GM23338 (cell line): ENCODE data around the gene CIZ1.

Experiments used
- CREB1 ChIP-seq: fragments of 250-450 bp; sonication (Bioruptor Pico); IDR thresholded peaks from 2 replicates; pipeline ENCODE4 v1.5.0; 2020; ENCODE audit warnings: low read depth, mild to moderate bottlenecking, moderate library complexity
- EZH2 ChIP-seq: fragments of 200-600 bp; sonication (generic); IDR thresholded peaks from one replicate; pipeline ENCODE4 v1.8.0; 2017; ENCODE audit warnings: antibody characterized with exemption, mild to moderate bottlenecking, low read depth; ENCODE audit not compliant: unreplicated experiment
- EZH2phosphoT487 ChIP-seq: fragments of 200-600 bp; sonication (generic); IDR thresholded peaks from one replicate; pipeline ENCODE4 v1.8.1; 2018; ENCODE audit warnings: antibody characterized with exemption; ENCODE audit not compliant: unreplicated experiment
- JUNB ChIP-seq: IDR thresholded peaks from one replicate; pipeline ENCODE4 v1.6.1; 2016; ENCODE audit warnings: antibody characterized with exemption; ENCODE audit not compliant: unreplicated experiment
- REST ChIP-seq: IDR thresholded peaks from one replicate; pipeline ENCODE4 v1.6.1; 2018; ENCODE audit warnings: antibody characterized with exemption; ENCODE audit not compliant: unreplicated experiment
- TF ChIP-seq, protein P1 (sequence below), 2 experiments: fragments of 200-600 bp in 1 of 2; sonication (generic) in 1 of 2; conservative IDR thresholded peaks; 2 replicates each; pipeline versions ENCODE4 v1.5.1 to v1.6.1; 2016 to 2017; ENCODE audit warnings: antibody characterized with exemption in 2 of 2, low read depth in 2 of 2, mild to moderate bottlenecking in 2 of 2, moderate library complexity in 1 of 2

DNA sequence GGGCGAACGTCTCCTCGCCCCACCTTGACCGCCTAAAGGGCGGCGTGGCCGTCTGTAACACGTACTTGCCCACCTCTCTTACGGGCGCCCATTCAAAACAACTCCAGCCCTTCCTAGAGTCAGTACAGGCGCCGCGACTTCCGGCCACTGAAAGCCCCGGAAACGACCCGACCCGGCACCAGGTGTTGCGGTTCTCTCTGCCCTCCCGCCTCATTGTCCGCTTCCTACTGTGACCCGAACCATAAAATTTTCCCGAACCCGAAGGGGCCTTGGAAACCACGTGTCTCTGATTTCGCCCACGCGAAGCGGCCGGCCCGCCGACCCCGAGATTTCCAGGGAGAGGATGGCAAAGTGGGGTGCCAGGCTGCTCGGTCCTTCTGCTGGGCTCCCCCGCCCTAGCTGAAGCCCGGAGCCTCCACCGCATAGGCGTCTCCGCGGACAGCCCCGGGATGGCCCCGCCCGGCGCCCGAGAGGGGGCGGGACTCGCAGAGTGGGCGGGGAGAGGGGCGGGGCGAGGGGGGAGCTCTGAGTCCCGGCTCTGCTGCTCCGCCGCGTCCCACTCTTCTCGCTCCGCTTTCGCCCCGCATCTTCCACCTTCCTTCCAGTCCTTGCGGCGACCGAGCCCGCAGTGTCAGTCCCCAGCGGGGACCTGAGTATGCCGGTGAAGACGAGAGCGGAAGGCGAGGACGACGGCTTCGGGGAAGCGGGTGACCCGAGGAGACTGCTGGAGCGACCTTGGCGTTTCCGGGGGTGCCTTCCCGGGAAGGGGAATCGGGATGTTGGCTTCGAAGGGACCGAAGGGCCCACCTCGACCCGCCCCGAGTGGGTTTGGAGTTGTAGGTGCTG lies 63.2 kb downstream of the CIZ1 start:
- TF ChIP-seq, protein P1, sequence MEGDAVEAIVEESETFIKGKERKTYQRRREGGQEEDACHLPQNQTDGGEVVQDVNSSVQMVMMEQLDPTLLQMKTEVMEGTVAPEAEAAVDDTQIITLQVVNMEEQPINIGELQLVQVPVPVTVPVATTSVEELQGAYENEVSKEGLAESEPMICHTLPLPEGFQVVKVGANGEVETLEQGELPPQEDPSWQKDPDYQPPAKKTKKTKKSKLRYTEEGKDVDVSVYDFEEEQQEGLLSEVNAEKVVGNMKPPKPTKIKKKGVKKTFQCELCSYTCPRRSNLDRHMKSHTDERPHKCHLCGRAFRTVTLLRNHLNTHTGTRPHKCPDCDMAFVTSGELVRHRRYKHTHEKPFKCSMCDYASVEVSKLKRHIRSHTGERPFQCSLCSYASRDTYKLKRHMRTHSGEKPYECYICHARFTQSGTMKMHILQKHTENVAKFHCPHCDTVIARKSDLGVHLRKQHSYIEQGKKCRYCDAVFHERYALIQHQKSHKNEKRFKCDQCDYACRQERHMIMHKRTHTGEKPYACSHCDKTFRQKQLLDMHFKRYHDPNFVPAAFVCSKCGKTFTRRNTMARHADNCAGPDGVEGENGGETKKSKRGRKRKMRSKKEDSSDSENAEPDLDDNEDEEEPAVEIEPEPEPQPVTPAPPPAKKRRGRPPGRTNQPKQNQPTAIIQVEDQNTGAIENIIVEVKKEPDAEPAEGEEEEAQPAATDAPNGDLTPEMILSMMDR (conservative IDR thresholded peaks at IDR 0.05; ENCODE audit: low read depth in 2 of 2), result no peak
- TF ChIP-seq EZH2 (no peak), CREB1 (CRISPR knock-in tag) (no peak), EZH2phosphoT487 (no peak), REST (no peak), JUNB (no peak)
